ENCODE results near the gene SLC29A3.

SLC29A3 gene

GRCh38 chr10:71366690-71367089, 47.6 kb downstream of the SLC29A3 start:
- Histone ChIP-seq H3K4me1 (no peaks in the 10 kb centered on the region), H3K9ac (no peak overlapping the region), H2AFZ (no peak overlapping the region), H3K79me2 (no peaks in the 10 kb centered on the region), H3K36me3 (ENCODE audit: control insufficient read depth, insufficient read depth, low read length) (no peaks in the 10 kb centered on the region), H3K27ac (no peak overlapping the region), H3K27me3 (ENCODE audit: control insufficient read depth, insufficient read depth, low read length) (no peaks in the 10 kb centered on the region), H3K4me3 (ENCODE audit: low read depth, low read length) (no peak overlapping the region), H3K4me2 (ENCODE audit: low read length) (no peak overlapping the region), H3K9me3 (ENCODE audit: control insufficient read depth, low read length) (no peaks in the 10 kb centered on the region)
- TF ChIP-seq CTCF (IDR thresholded peaks at IDR 0.05) = no peak

GRCh38 chr10:71367271-71367670, 48.2 kb downstream of the SLC29A3 start:
- Histone ChIP-seq H3K36me3 (ENCODE audit: control insufficient read depth, insufficient read depth, low read length) (no peaks in the 10 kb centered on the region), H3K9me3 (ENCODE audit: control insufficient read depth, low read length) (no peaks in the 10 kb centered on the region), H3K79me2 (no peaks in the 10 kb centered on the region), H3K4me3 (ENCODE audit: low read depth, low read length) (no peak overlapping the region), H3K9ac (no peak overlapping the region), H3K27ac (no peak overlapping the region), H2AFZ (no peak overlapping the region), H3K4me1 (no peaks in the 10 kb centered on the region), H3K4me2 (ENCODE audit: low read length) (no peak overlapping the region), H3K27me3 (ENCODE audit: control insufficient read depth, insufficient read depth, low read length) (no peaks in the 10 kb centered on the region)
- no peak for TF ChIP-seq CTCF (IDR thresholded peaks at IDR 0.05)

- H3K36me3 ChIP-seq (ENCODE audit: control insufficient read depth, insufficient read depth, low read length) = no peaks in the 10 kb centered on the region
- no peak overlapping the region for H2AFZ ChIP-seq
- TF ChIP-seq CTCF (IDR thresholded peaks at IDR 0.05) = no peak
- no peaks in the 10 kb centered on the region for H3K9me3 ChIP-seq (ENCODE audit: control insufficient read depth, low read length)
- H3K27ac ChIP-seq = no peak overlapping the region
- H3K27me3 ChIP-seq (ENCODE audit: control insufficient read depth, insufficient read depth, low read length) = no peaks in the 10 kb centered on the region
- no peaks in the 10 kb centered on the region for H3K79me2 ChIP-seq
- no peak overlapping the region for H3K9ac ChIP-seq
- H3K4me3 ChIP-seq (ENCODE audit: low read depth, low read length) = no peak overlapping the region
- no peak overlapping the region for H3K4me2 ChIP-seq (ENCODE audit: low read length)
- no peaks in the 10 kb centered on the region for H3K4me1 ChIP-seq
These were observed 49.1 kb downstream of the SLC29A3 start for GRCh38 chr10:71368176-71368575.

- Histone ChIP-seq H3K9ac (no peak overlapping the region), H3K4me1 (no peaks in the 10 kb centered on the region), H3K4me3 (ENCODE audit: low read depth, low read length) (no peak overlapping the region), H3K4me2 (ENCODE audit: low read length) (no peak overlapping the region), H2AFZ (no peak overlapping the region), H3K79me2 (no peaks in the 10 kb centered on the region), H3K27me3 (ENCODE audit: control insufficient read depth, insufficient read depth, low read length) (no peaks in the 10 kb centered on the region), H3K9me3 (ENCODE audit: control insufficient read depth, low read length) (no peaks in the 10 kb centered on the region), H3K36me3 (ENCODE audit: control insufficient read depth, insufficient read depth, low read length) (no peaks in the 10 kb centered on the region), H3K27ac (no peak overlapping the region)
- TF ChIP-seq CTCF (IDR thresholded peaks at IDR 0.05) = no peak
These were observed 49.6 kb downstream of the SLC29A3 start for GRCh38 chr10:71368643-71369042.

GRCh38 chr10:71369602-71370001, 50.5 kb downstream of the SLC29A3 start:
- H3K9ac ChIP-seq = no peak overlapping the region
- H3K4me2 ChIP-seq (ENCODE audit: low read length) = no peak overlapping the region

More at GRCh38 chr10:71369602-71370001, 50.5 kb downstream of the SLC29A3 start:
- no peak overlapping the region for H2AFZ ChIP-seq
- no peak overlapping the region for H3K27ac ChIP-seq
- no peaks in the 10 kb centered on the region for H3K9me3 ChIP-seq (ENCODE audit: control insufficient read depth, low read length)
- H3K27me3 ChIP-seq (ENCODE audit: control insufficient read depth, insufficient read depth, low read length) = no peaks in the 10 kb centered on the region
- no peaks in the 10 kb centered on the region for H3K4me1 ChIP-seq
- no peaks in the 10 kb centered on the region for H3K79me2 ChIP-seq
- no peak for TF ChIP-seq CTCF (IDR thresholded peaks at IDR 0.05)
- no peaks in the 10 kb centered on the region for H3K36me3 ChIP-seq (ENCODE audit: control insufficient read depth, insufficient read depth, low read length)
- H3K4me3 ChIP-seq (ENCODE audit: low read depth, low read length) = no peak overlapping the region
